Psoas muscle (tissue), 8 donors: ENCODE data around the gene PALM3. TPM values are rescaled to one million over a fixed set of nuclear protein-coding genes. Genes with fewer than 3 reads are reported as not detected.
"Not testable (repeated sequence)": the region's sequence is repeated elsewhere in the genome, so short reads cannot be mapped to it uniquely, and the experiment has no call there.

Experiments
- ATAC-seq, 4 donors: fragments of 200-7000 bp; cut with Tn5 transposase; one replicate each; pipeline ENCODE4 v1.9.1; 2020; ENCODE audit warnings: moderate library complexity in 3 of 4, mild to moderate bottlenecking in 2 of 4
- DNase-seq, 2 donors: peaks; one replicate each; pipeline ENCODE4 v3.0.0-alpha.2; 2020
- H3K27ac ChIP-seq: fragments of 200-600 bp; one replicate; pipeline ENCODE4 v1.8.0; 2022
- H3K27me3 ChIP-seq, 3 donors: fragments of 200-600 bp in 1 of 3; one replicate each; pipeline versions ENCODE4 v1.6.1 to v1.8.0; 2013 to 2022; ENCODE audit warnings: low read length in 2 of 3, mild to moderate bottlenecking in 2 of 3, moderate library complexity in 1 of 3; ENCODE audit not compliant: insufficient read depth in 3 of 3
- H3K36me3 ChIP-seq, 2 donors: fragments of 200-600 bp in 1 of 2; one replicate each; pipeline versions ENCODE4 v1.6.1 to v1.8.0; 2013 to 2022; ENCODE audit warnings: low read depth in 1 of 2, mild to moderate bottlenecking in 1 of 2, moderate library complexity in 1 of 2; ENCODE audit not compliant: insufficient read depth in 1 of 2
- H3K4me1 ChIP-seq: fragments of 200-600 bp; one replicate; pipeline ENCODE4 v1.8.0; 2022
- H3K4me3 ChIP-seq: fragments of 200-600 bp; one replicate; pipeline ENCODE4 v1.8.0; 2022; ENCODE audit warnings: mild to moderate bottlenecking
- H3K9me3 ChIP-seq: fragments of 200-600 bp; one replicate; pipeline ENCODE4 v1.8.0; 2022
- CTCF ChIP-seq: fragments of 200-600 bp; IDR thresholded peaks from one replicate; pipeline ENCODE4 v1.8.0; 2022; ENCODE audit warnings: antibody characterized with exemption
- WGBS, 3 donors: extraction: QIAGEN DNeasy Blood & Tissue Kit; methylation state at CpG; one replicate each; pipeline versions ENCODE4 v1.1.6 to v1.1.7; 2013; 5-methylcytosine and 5-hydroxymethylcytosine counted together
- intact Hi-C, 2 donors: fragments of 100-400 bp; cut with DNase I; formaldehyde crosslinking; loops; one replicate each; pipeline versions ENCODE4 v1.11.0 to v1.14.2; 2022
- polyA plus RNA-seq, 3 donors: library from polyadenylated mRNA; stranded (reverse); fragments of 200-250 nt; gene quantifications; one replicate each; pipeline ENCODE4 v1.2.3, GENCODE V29; 2013
- total RNA-seq, 4 donors: library from RNA; stranded (reverse); fragmentation: NEBNext Ultra II Directional in 2 of 4; extraction: Animal tissue kit (Norgen Biotek cat#: 25700) in 2 of 4; gene quantifications; one replicate each; pipeline versions ENCODE4 v1.2.1 to v1.2.4, GENCODE V29; 2021 to 2023
- donor health status: healthy with polysubstance abuse.
- donor health status: DM: no; HTN: no; CAD: no; lungs with moderate emphysema.
- donor health status: Bipolar disorder and iron deficiency.
- donor health status: healthy.
- donor health status: DM: yes; HTN: yes; CAD: no.
- donor health status: DM: no; HTN: no; CAD: no.
- donor health status: DM: no; HTN: no; CAD: no.
- donor health status: DM: yes; HTN: yes; CAD: no.

PALM3 gene
- total and polyA plus RNA-seq, 7 donors, result 0.04 to 0.05 TPM; not detected in 5

- no peak overlapping the region for H3K27ac ChIP-seq
- H3K4me3 ChIP-seq, result no peak overlapping the region
- H3K9me3 ChIP-seq, result no peaks in the 10 kb centered on the region
- no peaks in the 10 kb centered on the region for H3K4me1 ChIP-seq
- no peak for ATAC-seq
- TF ChIP-seq CTCF, result no peak
- no peak for DNase-seq
- intact Hi-C loops, result no loop called here
- 75 to 83% (median 78%) methylated on average over 6 of the region's 6 CpGs for WGBS, 3 donors
- peaks cover 0 to 23% (median 15%) of the 10 kb centered on the region in 3 donors for H3K27me3 ChIP-seq
- no peaks in the 10 kb centered on the region for H3K36me3 ChIP-seq
Measured at GRCh38 chr19:14054099-14054498, 7.8 kb downstream of the PALM3 start.

- no peak overlapping the region for H3K27ac ChIP-seq
- H3K9me3 ChIP-seq, result no peaks in the 10 kb centered on the region
- 81 to 84% (median 83%) methylated on average over 9 to 11 of the region's 11 CpGs for WGBS, 3 donors
- no peaks in the 10 kb centered on the region for H3K4me1 ChIP-seq
- H3K4me3 ChIP-seq, result no peak overlapping the region
- intact Hi-C loops, result no loop called here
- no peak for TF ChIP-seq CTCF
- peaks cover 0 to 17% (median 13%) of the 10 kb centered on the region in 3 donors for H3K27me3 ChIP-seq
- DNase-seq (no peak), ATAC-seq (no peak)
- H3K36me3 ChIP-seq, result no peaks in the 10 kb centered on the region
Measured at GRCh38 chr19:14053500-14053899, 8.4 kb downstream of the PALM3 start.

GRCh38 chr19:14053032-14053431 is 8.8 kb downstream of the PALM3 start:
- Histone ChIP-seq H3K36me3 (no peaks in the 10 kb centered on the region), H3K4me3 (no peak overlapping the region), H3K27me3 (peaks cover 0 to 13% (median 8%) of the 10 kb centered on the region in 3 donors), H3K9me3 (no peaks in the 10 kb centered on the region), H3K27ac (no peak overlapping the region), H3K4me1 (no peaks in the 10 kb centered on the region)
- TF ChIP-seq CTCF, result no peak
- ATAC-seq (no peak), DNase-seq (no peak)
- WGBS, 3 donors, result 86 to 93% (median 88%) methylated on average over 3 of the region's 3 CpGs
- intact Hi-C loops, result no loop called here

GRCh38 chr19:14052470-14052869 is 9.4 kb downstream of the PALM3 start:
- Histone ChIP-seq H3K4me3 (no peak overlapping the region), H3K4me1 (no peaks in the 10 kb centered on the region), H3K27me3 (peaks cover 0 to 7% (median 5%) of the 10 kb centered on the region in 3 donors), H3K27ac (no peak overlapping the region), H3K36me3 (no peaks in the 10 kb centered on the region), H3K9me3 (no peaks in the 10 kb centered on the region)
- no peak for TF ChIP-seq CTCF
- intact Hi-C loops, result no loop called here
- ATAC-seq (no peak), DNase-seq (no peak)
- 80 to 92% (median 82%) methylated on average over 6 of the region's 6 CpGs for WGBS, 3 donors

- DNase-seq (no peak), ATAC-seq (no peak)
- no peak for TF ChIP-seq CTCF
- Histone ChIP-seq H3K36me3 (no peaks in the 10 kb centered on the region), H3K27me3 (peaks cover 0 to 4% (median 3%) of the 10 kb centered on the region in 3 donors), H3K4me3 (no peak overlapping the region), H3K9me3 (no peaks in the 10 kb centered on the region), H3K4me1 (no peaks in the 10 kb centered on the region), H3K27ac (no peak overlapping the region)
- 78 to 86% (median 84%) methylated on average over 9 of the region's 9 CpGs for WGBS, 3 donors
- intact Hi-C loops, result no loop called here
Measured at GRCh38 chr19:14051980-14052379, 9.9 kb downstream of the PALM3 start.

GRCh38 chr19:14050961-14051360 is 10.9 kb downstream of the PALM3 start:
- 89 to 95% (median 93%) methylated on average over 11 of the region's 11 CpGs for WGBS, 3 donors
- ATAC-seq, H3K27me3 ChIP-seq, H3K4me1 ChIP-seq, H3K27ac ChIP-seq, DNase-seq, H3K9me3 ChIP-seq, H3K4me3 ChIP-seq, H3K36me3 ChIP-seq, intact Hi-C loops: not testable (repeated sequence)
